Measurements from ENCODE around the gene EXOC4. TPM values are rescaled to one million over a fixed set of nuclear protein-coding genes. Genes with fewer than 3 reads are reported as not detected.

EXOC4 gene
- total and polyA plus RNA-seq, 2 of the 8 experiments (the other 6 are each of a cell fraction or from before 2014, with no cell fraction given), result 27.0 to 67.3 TPM

DNA sequence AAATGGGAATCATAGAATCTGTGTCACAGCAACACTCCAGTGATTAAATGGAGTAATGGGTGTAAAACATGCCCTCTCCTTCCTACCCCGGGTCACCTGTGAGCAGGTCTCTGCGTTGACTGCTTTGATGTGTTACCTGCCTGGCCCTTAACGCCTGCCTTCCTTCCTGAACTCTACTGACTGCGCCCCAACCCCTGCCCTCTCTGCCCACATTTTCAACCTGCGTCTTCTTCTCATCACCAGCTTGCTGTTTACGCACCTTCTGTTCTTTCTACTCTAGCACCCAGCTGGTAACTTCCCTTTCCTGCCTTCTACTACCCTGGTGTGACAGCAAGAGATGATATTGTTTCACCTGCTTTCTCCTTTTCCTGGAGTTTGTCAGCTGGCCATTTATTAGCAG lies 571.3 kb downstream of the EXOC4 start:
- CTCF ChIA-PET (ENCODE audit: partially characterized antibody), result interaction anchor here (1.5 to 1.8 kb wide), 2 partner anchors 30 to 192 kb away, joined by 4 to 10 read pairs; no protein-coding TSS in a partner anchor
- Histone ChIP-seq H2AK5ac (ENCODE audit: low read depth, low read length) (no peak overlapping the region), H4K91ac (replicated peaks; ENCODE audit: insufficient read length, low read length) (no peak overlapping the region), H3K4ac (replicated peaks; ENCODE audit: insufficient read length, low read depth, low read length) (no peak overlapping the region), H3K23me2 (ENCODE audit: low read depth, low read length) (no peaks in the 10 kb centered on the region), H2BK20ac (ENCODE audit: low read length) (no peak overlapping the region), H3K27ac (ENCODE audit: low read depth, low read length) (no peak overlapping the region), H2BK15ac (ENCODE audit: low read length) (no peak overlapping the region), H3K4me2 (ENCODE audit: insufficient read depth in 1 of 2, low read depth in 2 of 2, low read length in 2 of 2) (no peak overlapping the region), H3K36me3 (ENCODE audit: control insufficient read depth in 2 of 4, insufficient read depth in 4 of 4, low read length in 3 of 4) (no peaks in the 10 kb centered on the region), H3K56ac (replicated peaks; ENCODE audit: insufficient read length, low read depth, low read length) (no peak overlapping the region), H2BK12ac (ENCODE audit: low read depth, low read length) (no peak overlapping the region), H3K23ac (ENCODE audit: insufficient read length) (no peak overlapping the region), H3K9ac (replicated peaks in 1 of 4; ENCODE audit: extremely low read depth in 1 of 4, low read depth in 3 of 4, low read length in 3 of 4) (no peak overlapping the region), H3K18ac (ENCODE audit: extremely low read depth, low read length) (no peak overlapping the region), H3K27me3 (replicated peaks in 1 of 4; ENCODE audit: control insufficient read depth in 3 of 4, extremely low read depth in 1 of 4, insufficient read depth in 3 of 4, low read length in 3 of 4) (no peaks in the 10 kb centered on the region), H2AFZ (ENCODE audit: low read length) (no peak overlapping the region), H4K8ac (ENCODE audit: extremely low read depth, insufficient read depth, low read length) (no peak overlapping the region), H4K5ac (ENCODE audit: insufficient read length, low read depth, low read length) (no peak overlapping the region), H4K20me1 (replicated peaks in 1 of 2; ENCODE audit: control insufficient read depth in 1 of 2, insufficient read depth in 2 of 2, low read length in 2 of 2) (no peaks in the 10 kb centered on the region), H3K4me3 (ENCODE audit: extremely low read depth in 1 of 4, insufficient read depth in 2 of 4, low read depth in 3 of 4, low read length in 4 of 4) (no peak overlapping the region), H2BK5ac (ENCODE audit: low read depth, low read length) (no peak overlapping the region), H2BK120ac (replicated peaks; ENCODE audit: low read depth, low read length) (no peak overlapping the region), H3K79me2 (ENCODE audit: control insufficient read depth in 1 of 2, insufficient read depth in 2 of 2, low read length in 2 of 2) (no peaks in the 10 kb centered on the region), H3K4me1 (replicated peaks in 1 of 4; ENCODE audit: control insufficient read depth in 3 of 4, insufficient read depth in 4 of 4, low read length in 3 of 4) (no peaks in the 10 kb centered on the region), H3K79me1 (ENCODE audit: low read depth, low read length) (no peaks in the 10 kb centered on the region), H3K14ac (ENCODE audit: insufficient read length) (no peak overlapping the region), H3K9me3 (ENCODE audit: insufficient read depth in 2 of 2, low read depth in 1 of 2, low read length in 1 of 2) (no peaks in the 10 kb centered on the region)
- POLR2A ChIA-PET (ENCODE audit: partially characterized antibody), result no interaction called here
- 89% methylated on average over 6 of the region's 6 CpGs; no CpG with 5 or more reads in 1 of the 2 experiments for WGBS, 2 experiments (ENCODE audit: extremely low coverage in 1 of 2, insufficient coverage in 1 of 2, insufficient read length in 1 of 2, insufficient replicate concordance in 2 of 2, low coverage in 1 of 2, low lambda C conversion rate in 2 of 2, missing lambda C conversion rate in 1 of 2)
- no peak for FAIRE-seq
- DNase-seq (ENCODE audit: low read depth in 1 of 2, low spot score in 2 of 2), result no peak
- TF ChIP-seq BRCA1 (IDR thresholded peaks at IDR 0.05; ENCODE audit: low read depth, low read length) (no peak), SIN3A (conservative IDR thresholded peaks at IDR 0.05 in 1 of 2, IDR thresholded peaks at IDR 0.05 in 1 of 2; ENCODE audit: low read depth in 1 of 2, low read length in 2 of 2) (no peak), HDAC6 (IDR thresholded peaks at IDR 0.05; ENCODE audit: low read depth, low read length) (no peak), HDAC2 (IDR thresholded peaks at IDR 0.05; ENCODE audit: borderline replicate concordance in 1 of 2, low read depth in 2 of 2, low read length in 2 of 2) (no peak), SUZ12 (IDR thresholded peaks at IDR 0.05; ENCODE audit: low read length) (no peak), JUND (IDR thresholded peaks at IDR 0.05; ENCODE audit: low read length) (no peak), POU5F1 (IDR thresholded peaks at IDR 0.05; ENCODE audit: low read depth, low read length) (no peak), MAX (IDR thresholded peaks at IDR 0.05) (no peak), YY1 (IDR thresholded peaks at IDR 0.05; ENCODE audit: low read depth, low read length) (no peak), POLR2A (IDR thresholded peaks at IDR 0.05; ENCODE audit: control extremely low read depth in 1 of 2, low read depth in 2 of 2, low read length in 2 of 2) (no peak), CREB1 (IDR thresholded peaks at IDR 0.05) (no peak), TBP (IDR thresholded peaks at IDR 0.05; ENCODE audit: low read depth, low read length) (no peak), CHD1 (IDR thresholded peaks at IDR 0.05; ENCODE audit: low read depth, low read length) (no peak), SRF (IDR thresholded peaks at IDR 0.05; ENCODE audit: low read depth, low read length) (no peak)
- TF ChIP-seq, protein P1, sequence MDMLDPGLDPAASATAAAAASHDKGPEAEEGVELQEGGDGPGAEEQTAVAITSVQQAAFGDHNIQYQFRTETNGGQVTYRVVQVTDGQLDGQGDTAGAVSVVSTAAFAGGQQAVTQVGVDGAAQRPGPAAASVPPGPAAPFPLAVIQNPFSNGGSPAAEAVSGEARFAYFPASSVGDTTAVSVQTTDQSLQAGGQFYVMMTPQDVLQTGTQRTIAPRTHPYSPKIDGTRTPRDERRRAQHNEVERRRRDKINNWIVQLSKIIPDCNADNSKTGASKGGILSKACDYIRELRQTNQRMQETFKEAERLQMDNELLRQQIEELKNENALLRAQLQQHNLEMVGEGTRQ (IDR thresholded peaks at IDR 0.05; ENCODE audit: low read length), result no peak
